WTC11 (cell line): ENCODE data around the gene L1CAM. TPM values are rescaled to one million over a fixed set of nuclear protein-coding genes. Genes with fewer than 3 reads are reported as not detected.

Source experiments
- ATAC-seq: fragments of 200-7000 bp; cut with Tn5 transposase; 2 replicates; pipeline ENCODE4 v1.10.0; 2021; ENCODE audit warnings: mild to moderate bottlenecking, moderate library complexity
- CTCF ChIA-PET: fragments of 300-600 bp; sonication (Branson Sonifier 250); formaldehyde crosslinking; loops from one replicate; lab custom pipeline; 2021; ENCODE audit warnings: antibody characterized with exemption; lab: Charles Lee
- POLR2A ChIA-PET: fragments of 350-600 bp; sonication (Branson Sonifier 250); formaldehyde crosslinking; loops from one replicate; lab custom pipeline; 2021; ENCODE audit warnings: antibody characterized with exemption; lab: Charles Lee
- DNase-seq: peaks from one replicate; pipeline ENCODE4 v3.0.0; 2021; ENCODE audit warnings: low spot score
- H3K27ac Mint-ChIP-seq: 2 replicates; pipeline ENCODE4 v1.8.0; 2021; ENCODE audit warnings: mixed read lengths
- H3K27me3 Mint-ChIP-seq: 2 replicates; pipeline ENCODE4 v1.8.0; 2021; ENCODE audit warnings: low read depth, mild to moderate bottlenecking, moderate library complexity, mixed read lengths
- H3K36me3 Mint-ChIP-seq: 2 replicates; pipeline ENCODE4 v1.8.0; 2021; ENCODE audit warnings: mixed read lengths
- H3K4me1 Mint-ChIP-seq: 2 replicates; pipeline ENCODE4 v1.8.0; 2022; ENCODE audit warnings: mixed read lengths
- H3K4me3 Mint-ChIP-seq: 2 replicates; pipeline ENCODE4 v1.8.0; 2021; ENCODE audit warnings: mild to moderate bottlenecking, moderate library complexity, mixed read lengths
- H3K9me3 Mint-ChIP-seq: 2 replicates; pipeline ENCODE4 v1.8.0; 2021; ENCODE audit warnings: mixed read lengths
- ATF6 ChIP-seq: sonication (generic); formaldehyde crosslinking; IDR thresholded peaks from 2 replicates; pipeline ENCODE4 v1.8.1; 2023; ENCODE audit warnings: mild to moderate bottlenecking, missing genetic modification reagents
- CBFB ChIP-seq: sonication (generic); formaldehyde crosslinking; IDR thresholded peaks from 2 replicates; pipeline ENCODE4 v1.8.1; 2022; ENCODE audit warnings: mild to moderate bottlenecking, low read depth, missing genetic modification reagents
- CTCF ChIP-seq: fragments of 200-600 bp; IDR thresholded peaks from 2 replicates; pipeline ENCODE4 v1.8.0; 2022; ENCODE audit warnings: antibody characterized with exemption
- EMX1 ChIP-seq: fragments of 250-450 bp; sonication (Bioruptor Pico); IDR thresholded peaks from 2 replicates; pipeline ENCODE4 v1.8.0; 2021; ENCODE audit warnings: mild to moderate bottlenecking
- IRF2 ChIP-seq: sonication (generic); formaldehyde crosslinking; IDR thresholded peaks from 2 replicates; pipeline ENCODE4 v1.8.0; 2022; ENCODE audit warnings: low read depth, missing genetic modification reagents, borderline replicate concordance
- JAZF1 ChIP-seq: fragments of 250-450 bp; sonication (Bioruptor Pico); IDR thresholded peaks from 2 replicates; pipeline ENCODE4 v1.9.0; 2021; ENCODE audit warnings: moderate library complexity, mild to moderate bottlenecking, inconsistent platforms
- KAT7 ChIP-seq: sonication (generic); formaldehyde crosslinking; IDR thresholded peaks from 2 replicates; pipeline ENCODE4 v1.8.1; 2023; ENCODE audit warnings: missing genetic modification reagents, mild to moderate bottlenecking, borderline replicate concordance
- MAX ChIP-seq: sonication (generic); formaldehyde crosslinking; IDR thresholded peaks from 2 replicates; pipeline ENCODE4 v1.8.0; 2022; ENCODE audit warnings: mild to moderate bottlenecking, missing genetic modification reagents
- MLX ChIP-seq: sonication (generic); formaldehyde crosslinking; IDR thresholded peaks from 2 replicates; pipeline ENCODE4 v1.8.1; 2023; ENCODE audit warnings: mild to moderate bottlenecking, missing genetic modification reagents, moderate library complexity
- NR2C2 ChIP-seq: sonication (generic); formaldehyde crosslinking; IDR thresholded peaks from 2 replicates; pipeline ENCODE4 v1.8.0; 2022; ENCODE audit warnings: mild to moderate bottlenecking, missing genetic modification reagents
- PRDM15 ChIP-seq: sonication (generic); formaldehyde crosslinking; IDR thresholded peaks from 2 replicates; pipeline ENCODE4 v1.8.0; 2022; ENCODE audit warnings: missing genetic modification reagents
- PREB ChIP-seq: sonication (generic); formaldehyde crosslinking; IDR thresholded peaks from 2 replicates; pipeline ENCODE4 v1.8.1; 2022; ENCODE audit warnings: mild to moderate bottlenecking, missing genetic modification reagents, moderate library complexity, borderline replicate concordance
- SMAD3 ChIP-seq: sonication (generic); formaldehyde crosslinking; IDR thresholded peaks from 2 replicates; pipeline ENCODE4 v1.8.0; 2022; ENCODE audit warnings: missing genetic modification reagents, mild to moderate bottlenecking, borderline replicate concordance
- SMAD4 ChIP-seq: sonication (generic); formaldehyde crosslinking; IDR thresholded peaks from 2 replicates; pipeline ENCODE4 v1.8.0; 2022; ENCODE audit warnings: mild to moderate bottlenecking, missing genetic modification reagents
- ZBTB43 ChIP-seq: sonication (generic); formaldehyde crosslinking; IDR thresholded peaks from 2 replicates; pipeline ENCODE4 v1.8.1; 2023; ENCODE audit warnings: mild to moderate bottlenecking, missing genetic modification reagents
- ZNF263 ChIP-seq: sonication (generic); formaldehyde crosslinking; IDR thresholded peaks from 2 replicates; pipeline ENCODE4 v1.8.1; 2022; ENCODE audit warnings: low read depth, mild to moderate bottlenecking, moderate library complexity, missing genetic modification reagents
- ZNF281 ChIP-seq: sonication (generic); formaldehyde crosslinking; IDR thresholded peaks from 2 replicates; pipeline ENCODE4 v1.8.0; 2023; ENCODE audit warnings: mild to moderate bottlenecking, missing genetic modification reagents
- ZNF317 ChIP-seq: sonication (generic); formaldehyde crosslinking; IDR thresholded peaks from 2 replicates; pipeline ENCODE4 v1.8.1; 2023; ENCODE audit warnings: low read depth, mild to moderate bottlenecking, moderate library complexity, missing genetic modification reagents, borderline replicate concordance
- ZNF416 ChIP-seq: fragments of 250-450 bp; sonication (Bioruptor Pico); IDR thresholded peaks from 2 replicates; pipeline ENCODE4 v1.9.0; 2021; ENCODE audit warnings: mild to moderate bottlenecking, inconsistent platforms
- total RNA-seq: library from RNA; stranded (reverse); gene quantifications from 3 replicates; pipeline ENCODE4 v1.2.3, GENCODE V29; 2021

The L1CAM gene
- total RNA-seq, 1 experiment from 2014 or later: 40.2 TPM

- no peak for TF ChIP-seq PREB (CRISPR knock-in tag)
- TF ChIP-seq ZNF317 (CRISPR knock-in tag): no peak
- no peak for TF ChIP-seq KAT7 (CRISPR knock-in tag)
- no peak for TF ChIP-seq SMAD4 (CRISPR knock-in tag)
- TF ChIP-seq PRDM15 (CRISPR knock-in tag): no peak
- TF ChIP-seq IRF2 (CRISPR knock-in tag): no peak
- TF ChIP-seq ZNF416: no peak
- TF ChIP-seq ZNF281 (CRISPR knock-in tag): no peak
These were observed 33.3 kb upstream of the L1CAM start (continued) for GRCh38 chrX:153919281-153919680.

GRCh38 chrX:153917869-153918268, 31.9 kb upstream of the L1CAM start:
- Mint-ChIP-seq H3K9me3 (no peaks in the 10 kb centered on the region), H3K27ac (no peak overlapping the region)
- POLR2A ChIA-PET: no interaction called here
- CTCF ChIA-PET: no interaction called here
- DNase-seq: no peak
- TF ChIP-seq ZNF263 (CRISPR knock-in tag): no peak
- TF ChIP-seq MAX: no peak
- TF ChIP-seq ZBTB43 (CRISPR knock-in tag): no peak
- no peak for TF ChIP-seq CBFB
- TF ChIP-seq, all 79 proteins: peak for 0
- no peak overlapping the region for H3K4me3 Mint-ChIP-seq
- ATAC-seq: no peak
- H3K4me1 Mint-ChIP-seq: peaks cover 4% of the 10 kb centered on the region
- H3K36me3 Mint-ChIP-seq: peaks cover 22% of the 10 kb centered on the region
- H3K27me3 Mint-ChIP-seq: no peaks in the 10 kb centered on the region

- POLR2A ChIA-PET: no interaction called here
- no peaks in the 10 kb centered on the region for H3K9me3 Mint-ChIP-seq
- no peak for ATAC-seq
- peaks cover 15% of the 10 kb centered on the region for H3K36me3 Mint-ChIP-seq
- no peak overlapping the region for H3K4me3 Mint-ChIP-seq
- no peak overlapping the region for H3K27ac Mint-ChIP-seq
- no peak for DNase-seq
- H3K4me1 Mint-ChIP-seq: no peaks in the 10 kb centered on the region; the same call in 1 of the 2 replicates
- CTCF ChIA-PET: interaction anchor here (1.2 to 2.1 kb wide), 2 partner anchors 9 to 33 kb away, joined by 4 to 8 read pairs; no protein-coding TSS in a partner anchor
- H3K27me3 Mint-ChIP-seq: no peaks in the 10 kb centered on the region; the same call in 1 of the 2 replicates
- TF ChIP-seq KAT7 (CRISPR knock-in tag) (no peak), EMX1 (CRISPR knock-in tag) (no peak), MLX (CRISPR knock-in tag) (no peak), ATF6 (CRISPR knock-in tag) (no peak), JAZF1 (CRISPR knock-in tag) (no peak), SMAD3 (no peak), NR2C2 (CRISPR knock-in tag) (no peak), CTCF (no peak)
These were observed 27.7 kb upstream of the L1CAM start for GRCh38 chrX:153913701-153914100.
